ENCODE measurements around the gene TBX21.

DNA sequence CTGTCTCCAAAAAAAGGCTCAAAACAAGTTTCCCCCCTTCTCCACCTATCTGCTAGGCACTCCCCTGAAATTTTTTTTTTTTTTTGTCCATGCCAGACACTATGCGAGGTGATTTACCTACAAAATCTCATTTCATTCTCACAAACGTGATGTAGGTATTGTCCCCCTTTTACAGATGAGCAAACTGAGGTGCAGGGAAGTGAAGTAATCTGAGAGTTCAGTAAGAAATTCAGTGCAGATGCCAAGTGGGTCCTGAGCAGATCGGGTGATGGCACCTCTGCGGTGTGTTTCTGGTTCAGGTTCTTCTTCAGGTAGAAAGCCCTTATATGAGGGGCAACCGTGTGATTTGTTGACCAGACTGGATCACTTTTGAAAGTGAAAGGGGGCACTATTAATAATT lies 29.4 kb upstream of the TBX21 start:
- TF ChIP-seq, protein P1, sequence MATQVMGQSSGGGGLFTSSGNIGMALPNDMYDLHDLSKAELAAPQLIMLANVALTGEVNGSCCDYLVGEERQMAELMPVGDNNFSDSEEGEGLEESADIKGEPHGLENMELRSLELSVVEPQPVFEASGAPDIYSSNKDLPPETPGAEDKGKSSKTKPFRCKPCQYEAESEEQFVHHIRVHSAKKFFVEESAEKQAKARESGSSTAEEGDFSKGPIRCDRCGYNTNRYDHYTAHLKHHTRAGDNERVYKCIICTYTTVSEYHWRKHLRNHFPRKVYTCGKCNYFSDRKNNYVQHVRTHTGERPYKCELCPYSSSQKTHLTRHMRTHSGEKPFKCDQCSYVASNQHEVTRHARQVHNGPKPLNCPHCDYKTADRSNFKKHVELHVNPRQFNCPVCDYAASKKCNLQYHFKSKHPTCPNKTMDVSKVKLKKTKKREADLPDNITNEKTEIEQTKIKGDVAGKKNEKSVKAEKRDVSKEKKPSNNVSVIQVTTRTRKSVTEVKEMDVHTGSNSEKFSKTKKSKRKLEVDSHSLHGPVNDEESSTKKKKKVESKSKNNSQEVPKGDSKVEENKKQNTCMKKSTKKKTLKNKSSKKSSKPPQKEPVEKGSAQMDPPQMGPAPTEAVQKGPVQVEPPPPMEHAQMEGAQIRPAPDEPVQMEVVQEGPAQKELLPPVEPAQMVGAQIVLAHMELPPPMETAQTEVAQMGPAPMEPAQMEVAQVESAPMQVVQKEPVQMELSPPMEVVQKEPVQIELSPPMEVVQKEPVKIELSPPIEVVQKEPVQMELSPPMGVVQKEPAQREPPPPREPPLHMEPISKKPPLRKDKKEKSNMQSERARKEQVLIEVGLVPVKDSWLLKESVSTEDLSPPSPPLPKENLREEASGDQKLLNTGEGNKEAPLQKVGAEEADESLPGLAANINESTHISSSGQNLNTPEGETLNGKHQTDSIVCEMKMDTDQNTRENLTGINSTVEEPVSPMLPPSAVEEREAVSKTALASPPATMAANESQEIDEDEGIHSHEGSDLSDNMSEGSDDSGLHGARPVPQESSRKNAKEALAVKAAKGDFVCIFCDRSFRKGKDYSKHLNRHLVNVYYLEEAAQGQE (IDR thresholded peaks at IDR 0.05; ENCODE audit: insufficient read depth in 1 of 2, low read depth in 2 of 2, low read length in 2 of 2), result no peak
- TF ChIP-seq TAF1 (IDR thresholded peaks at IDR 0.05; ENCODE audit: borderline replicate concordance, insufficient read depth, low read length), result no peak
